ENCODE results near the gene CDC14A. TPM values are rescaled to one million over a fixed set of nuclear protein-coding genes. Genes with fewer than 3 reads are reported as not detected.

Gene CDC14A
- total and polyA plus RNA-seq, 12 donors = 1.4 to 4.0 (median 3.1) TPM

GRCh38 chr1:100517515-100517914 lies 165.2 kb downstream of the CDC14A start:
- Histone ChIP-seq H3K27ac (no peak overlapping the region), H3K36me3 (peaks cover 0 to 33% (median 0%) of the 10 kb centered on the region in 9 donors), H3K4me1 (peaks cover 0 to 4% (median 0%) of the 10 kb centered on the region in 9 donors), H3K27me3 (no peaks in the 10 kb centered on the region), H3K4me3 (no peak overlapping the region), H3K9me3 (no peaks in the 10 kb centered on the region)
- no peak for ATAC-seq
- DNase-seq = no peak
- no peak for TF ChIP-seq CTCF (IDR thresholded peaks at IDR 0.05)
- intact Hi-C loops (cut with DNase I) = loop anchor here in 1 of 10 donors (2.0 kb wide), 1 partner anchor 23 kb away; no protein-coding TSS in a partner anchor
- 62 to 72% methylated on average over 1 of the region's 1 CpG for WGBS, 2 donors

GRCh38 chr1:100518023-100518422 lies 165.7 kb downstream of the CDC14A start:
- no peaks in the 10 kb centered on the region for H3K9me3 ChIP-seq
- WGBS, 2 donors = 51 to 65% methylated on average over 2 of the region's 2 CpGs
- H3K4me1 ChIP-seq = peaks cover 0 to 4% (median 0%) of the 10 kb centered on the region in 9 donors
- DNase-seq (no peak), ATAC-seq (no peak)
- H3K27ac ChIP-seq = no peak overlapping the region
- intact Hi-C loops (cut with DNase I) = no loop called here
- no peak for TF ChIP-seq CTCF (IDR thresholded peaks at IDR 0.05)
- peaks cover 0 to 33% (median 0%) of the 10 kb centered on the region in 9 donors for H3K36me3 ChIP-seq
- H3K4me3 ChIP-seq = no peak overlapping the region
- no peaks in the 10 kb centered on the region for H3K27me3 ChIP-seq

- peaks cover 0 to 16% (median 0%) of the 10 kb centered on the region in 9 donors for H3K36me3 ChIP-seq
- H3K9me3 ChIP-seq = no peaks in the 10 kb centered on the region
- intact Hi-C loops (cut with DNase I) = loop anchor here in 2 of 10 donors (5.0 to 10.0 kb wide), 2 partner anchors 56 to 342 kb away; no protein-coding TSS in a partner anchor
- no peaks in the 10 kb centered on the region for H3K27me3 ChIP-seq
- no peak overlapping the region for H3K4me3 ChIP-seq
- H3K4me1 ChIP-seq = peaks cover 0 to 10% (median 0%) of the 10 kb centered on the region in 9 donors
- ATAC-seq (peak in 2 of 8 donors; percentile 29 to 40), DNase-seq (no peak)
- 91 to 98% methylated on average over 5 of the region's 5 CpGs for WGBS, 2 donors
- H3K27ac ChIP-seq = no peak overlapping the region
- TF ChIP-seq CTCF (IDR thresholded peaks at IDR 0.05) = no peak
Observed at GRCh38 chr1:100523038-100523652, 170.8 kb downstream of the CDC14A start.

- Histone ChIP-seq H3K9me3 (no peaks in the 10 kb centered on the region), H3K36me3 (peaks cover 0 to 8% (median 0%) of the 10 kb centered on the region in 9 donors), H3K4me1 (peaks cover 0 to 22% (median 3%) of the 10 kb centered on the region in 9 donors), H3K4me3 (no peak overlapping the region), H3K27me3 (no peaks in the 10 kb centered on the region), H3K27ac (peak overlapping the region in 3 of 10 donors; percentile 9 to 64 (median 23))
- intact Hi-C loops (cut with DNase I) = loop anchor here in 2 of 10 donors (5.0 to 10.0 kb wide), 2 partner anchors 57 to 340 kb away; no protein-coding TSS in a partner anchor
- no peak for TF ChIP-seq CTCF (IDR thresholded peaks at IDR 0.05)
- DNase-seq (no peak), ATAC-seq (peak in 4 of 8 donors; percentile 28 to 86 (median 60))
- 66 to 67% methylated on average over 4 of the region's 4 CpGs for WGBS, 2 donors
Observed at GRCh38 chr1:100524355-100524754, 172.0 kb downstream of the CDC14A start.

Data from heart right ventricle (tissue), 16 donors.